ENCODE results near the gene VPS11. TPM values are rescaled to one million over a fixed set of nuclear protein-coding genes. Genes with fewer than 3 reads are reported as not detected.

The VPS11 gene
- total RNA-seq, 1 donor from 2014 or later, result 23.4 TPM

- H3K4me3 ChIP-seq, result no peak overlapping the region
- no peak for TF ChIP-seq CTCF (IDR thresholded peaks at IDR 0.05)
- H3K27me3 ChIP-seq, result no peaks in the 10 kb centered on the region
- no peaks in the 10 kb centered on the region for H3K9me3 ChIP-seq
- H3K27ac ChIP-seq, result no peak overlapping the region
- H3K4me1 ChIP-seq, result no peaks in the 10 kb centered on the region
- intact Hi-C loops (cut with DNase I), result no loop called here
- H3K36me3 ChIP-seq, result peaks cover 80 to 81% of the 10 kb centered on the region in 2 donors
- DNase-seq (ENCODE audit: low spot score in 2 of 2), result no peak
Measured at GRCh38 chr11:119048644-119049043, 19.0 kb upstream of the VPS11 start.

- Histone ChIP-seq H3K4me1 (no peaks in the 10 kb centered on the region), H3K36me3 (peaks cover 85 to 86% of the 10 kb centered on the region in 2 donors), H3K4me3 (no peak overlapping the region), H3K9me3 (no peaks in the 10 kb centered on the region), H3K27me3 (no peaks in the 10 kb centered on the region), H3K27ac (no peak overlapping the region)
- intact Hi-C loops (cut with DNase I), result no loop called here
- DNase-seq (ENCODE audit: low spot score in 2 of 2), result no peak
- no peak for TF ChIP-seq CTCF (IDR thresholded peaks at IDR 0.05)
Measured at GRCh38 chr11:119049081-119049480, 18.5 kb upstream of the VPS11 start.

- no peak for TF ChIP-seq CTCF (IDR thresholded peaks at IDR 0.05)
- Histone ChIP-seq H3K36me3 (peaks cover 82 to 85% of the 10 kb centered on the region in 2 donors), H3K9me3 (no peaks in the 10 kb centered on the region), H3K4me1 (peaks cover 3% of the 10 kb centered on the region in 2 donors), H3K4me3 (no peak overlapping the region), H3K27ac (no peak overlapping the region), H3K27me3 (no peaks in the 10 kb centered on the region)
- intact Hi-C loops (cut with DNase I), result no loop called here
- DNase-seq (ENCODE audit: low spot score in 2 of 2), result no peak
Measured at GRCh38 chr11:119051440-119052162, 16.0 kb upstream of the VPS11 start.

GRCh38 chr11:119052163-119052814 is 15.3 kb upstream of the VPS11 start:
- Histone ChIP-seq H3K27me3 (no peaks in the 10 kb centered on the region), H3K36me3 (peaks cover 75 to 79% of the 10 kb centered on the region in 2 donors), H3K4me3 (no peak overlapping the region), H3K4me1 (peaks cover 3% of the 10 kb centered on the region in 2 donors), H3K9me3 (no peaks in the 10 kb centered on the region), H3K27ac (no peak overlapping the region)
- DNase-seq (ENCODE audit: low spot score in 2 of 2), result no peak
- no peak for TF ChIP-seq CTCF (IDR thresholded peaks at IDR 0.05)
- intact Hi-C loops (cut with DNase I), result no loop called here

- intact Hi-C loops (cut with DNase I), result no loop called here
- H3K27ac ChIP-seq, result no peak overlapping the region
- TF ChIP-seq CTCF (IDR thresholded peaks at IDR 0.05), result no peak
- no peaks in the 10 kb centered on the region for H3K27me3 ChIP-seq
- no peak overlapping the region for H3K4me3 ChIP-seq
- H3K9me3 ChIP-seq, result no peaks in the 10 kb centered on the region
- H3K36me3 ChIP-seq, result peaks cover 54 to 57% of the 10 kb centered on the region in 2 donors
- no peak for DNase-seq (ENCODE audit: low spot score in 2 of 2)
- peaks cover 3 to 10% of the 10 kb centered on the region in 2 donors for H3K4me1 ChIP-seq
Measured at GRCh38 chr11:119054418-119054817, 13.2 kb upstream of the VPS11 start.
